NT2/D1 (cell line): ENCODE measurements around the gene NMNAT1.
A peak's percentile ranks its signal among the peaks of the same experiment; 100 is the strongest.
"Not testable (repeated sequence)": the region's sequence is repeated elsewhere in the genome, so short reads cannot be mapped to it uniquely, and the experiment has no call there.

Source experiments
- DNase-seq: peaks from one replicate; pipeline ENCODE4 v3.0.0-alpha.2; 2011; ENCODE audit warnings: low read depth, low spot score
- H3K27me3 ChIP-seq: 2 replicates; pipeline ENCODE4 v1.6.0; 2011; ENCODE audit warnings: mild to moderate bottlenecking; ENCODE audit not compliant: insufficient read length, insufficient read depth
- H3K36me3 ChIP-seq: 2 replicates; pipeline ENCODE4 v1.6.1; 2011; ENCODE audit warnings: mild to moderate bottlenecking, low read length, mixed read lengths; ENCODE audit not compliant: insufficient read depth, insufficient read length
- H3K4me1 ChIP-seq: 2 replicates; pipeline ENCODE4 v1.5.1; 2011; ENCODE audit not compliant: insufficient read depth, insufficient read length
- H3K4me3 ChIP-seq: 2 replicates; pipeline ENCODE4 v1.5.1; 2011; ENCODE audit warnings: low read depth; ENCODE audit not compliant: insufficient read length
- H3K9ac ChIP-seq: 2 replicates; pipeline ENCODE4 v1.6.0; 2011; ENCODE audit warnings: low read depth; ENCODE audit not compliant: insufficient read length
- H3K9me3 ChIP-seq: 2 replicates; pipeline ENCODE4 v1.5.1; 2011; ENCODE audit warnings: mild to moderate bottlenecking, low read length; ENCODE audit not compliant: insufficient read depth
- SUZ12 ChIP-seq: IDR thresholded peaks from 2 replicates; pipeline ENCODE4 v1.6.1; 2011; ENCODE audit not compliant: insufficient read length, insufficient read depth; ENCODE audit errors: extremely low read depth
- YY1 ChIP-seq: IDR thresholded peaks from 2 replicates; pipeline ENCODE4 v1.6.1; 2011; ENCODE audit not compliant: insufficient read length, insufficient read depth
- ZNF274 ChIP-seq: IDR thresholded peaks from 2 replicates; pipeline ENCODE4 v1.6.1; 2011; ENCODE audit warnings: mild to moderate bottlenecking, low read depth, low read length

Gene NMNAT1

DNA sequence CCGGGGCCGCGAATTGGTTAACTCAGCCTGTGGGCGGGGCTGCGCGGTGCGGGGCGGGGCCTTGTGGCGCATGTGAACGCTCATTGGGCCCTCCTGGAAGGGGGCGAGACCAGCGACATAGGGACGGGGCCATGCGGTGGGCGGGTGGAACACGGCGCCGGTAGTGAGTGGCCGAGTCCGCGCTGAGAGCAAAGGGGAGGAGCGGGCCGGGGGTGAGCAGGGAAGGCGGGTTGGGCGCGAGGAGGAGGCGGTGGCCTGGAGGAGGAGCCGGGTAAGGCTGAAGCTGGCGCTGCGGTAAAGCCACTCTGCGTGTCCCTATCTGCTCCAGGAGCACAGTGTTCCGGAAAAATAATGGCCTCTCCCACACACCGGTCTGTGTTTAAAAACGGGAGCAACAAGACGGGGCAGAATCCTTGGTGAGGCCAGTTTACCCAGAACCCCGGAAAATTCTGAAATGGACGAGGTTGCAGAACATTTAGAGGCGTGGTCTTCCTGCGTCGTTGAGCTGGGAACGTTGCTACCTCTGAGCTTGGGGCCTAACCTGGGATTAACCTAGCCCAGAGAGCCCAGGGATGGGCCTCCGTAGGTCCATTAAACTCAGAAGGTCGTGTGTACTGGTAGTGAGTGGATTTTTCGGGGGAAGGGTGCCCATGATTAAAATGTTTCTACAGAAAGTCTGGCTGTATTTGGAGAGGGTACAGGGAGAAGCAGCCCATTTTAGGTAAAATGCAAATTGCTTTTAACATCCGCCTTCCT is 32.7 kb upstream of the NMNAT1 start:
- DNase-seq, result peak; percentile 94
- peak overlapping the region; percentile 55 for H3K4me3 ChIP-seq
- H3K36me3 ChIP-seq, result no peaks in the 10 kb centered on the region
- H3K27me3 ChIP-seq, result no peaks in the 10 kb centered on the region
- peaks cover 2% of the 10 kb centered on the region for H3K4me1 ChIP-seq
- peak overlapping the region; percentile 74 for H3K9ac ChIP-seq
- no peak for TF ChIP-seq ZNF274
- TF ChIP-seq SUZ12, result no peak
- TF ChIP-seq YY1, result no peak
- no peaks in the 10 kb centered on the region for H3K9me3 ChIP-seq

GRCh38 chr1:9912264-9912936 is 30.9 kb upstream of the NMNAT1 start:
- peaks cover 2% of the 10 kb centered on the region for H3K4me1 ChIP-seq
- TF ChIP-seq SUZ12 (no peak), ZNF274 (no peak), YY1 (no peak)

DNA sequence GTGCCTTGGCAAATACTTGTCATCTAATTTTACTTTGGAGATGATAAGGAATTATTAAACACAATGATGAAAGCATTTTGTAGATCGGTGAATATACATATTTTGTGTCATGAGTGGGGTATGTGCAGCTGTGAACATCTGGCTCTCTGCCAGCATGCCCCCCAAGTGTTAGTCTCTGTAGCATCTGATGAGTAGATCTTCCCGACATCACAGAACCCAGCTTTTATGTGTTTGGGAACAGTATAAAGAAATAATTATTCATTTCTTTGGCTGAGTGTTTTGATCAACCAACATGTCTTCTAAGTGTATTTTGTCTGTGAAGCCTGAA is 28.7 kb upstream of the NMNAT1 start:
- no peak overlapping the region for H3K4me3 ChIP-seq
- H3K4me1 ChIP-seq, result no peaks in the 10 kb centered on the region
- H3K36me3 ChIP-seq, result no peaks in the 10 kb centered on the region
- DNase-seq, result no peak
- TF ChIP-seq ZNF274 (no peak), SUZ12 (no peak), YY1 (no peak)
- no peaks in the 10 kb centered on the region for H3K9me3 ChIP-seq
- no peak overlapping the region for H3K9ac ChIP-seq
- no peaks in the 10 kb centered on the region for H3K27me3 ChIP-seq

More at GRCh38 chr1:9912264-9912936, 30.9 kb upstream of the NMNAT1 start:
- no peak overlapping the region for H3K4me3 ChIP-seq
- no peak for DNase-seq
- no peaks in the 10 kb centered on the region for H3K36me3 ChIP-seq
- H3K27me3 ChIP-seq, result no peaks in the 10 kb centered on the region
- no peak overlapping the region for H3K9ac ChIP-seq
- no peaks in the 10 kb centered on the region for H3K9me3 ChIP-seq

- Histone ChIP-seq H3K4me1 (no peaks in the 10 kb centered on the region), H3K27me3 (no peaks in the 10 kb centered on the region), H3K4me3 (no peak overlapping the region), H3K9me3 (no peaks in the 10 kb centered on the region), H3K9ac (no peak overlapping the region), H3K36me3 (no peaks in the 10 kb centered on the region)
- TF ChIP-seq SUZ12, result no peak
- TF ChIP-seq YY1, result no peak
- no peak for TF ChIP-seq ZNF274
- no peak for DNase-seq
These were observed 26.8 kb upstream of the NMNAT1 start for GRCh38 chr1:9916452-9916851.

GRCh38 chr1:9917495-9917894 is 25.8 kb upstream of the NMNAT1 start:
- H3K27me3 ChIP-seq, H3K36me3 ChIP-seq, H3K9me3 ChIP-seq, DNase-seq, H3K4me3 ChIP-seq, H3K4me1 ChIP-seq, H3K9ac ChIP-seq: not testable (repeated sequence)

DNA sequence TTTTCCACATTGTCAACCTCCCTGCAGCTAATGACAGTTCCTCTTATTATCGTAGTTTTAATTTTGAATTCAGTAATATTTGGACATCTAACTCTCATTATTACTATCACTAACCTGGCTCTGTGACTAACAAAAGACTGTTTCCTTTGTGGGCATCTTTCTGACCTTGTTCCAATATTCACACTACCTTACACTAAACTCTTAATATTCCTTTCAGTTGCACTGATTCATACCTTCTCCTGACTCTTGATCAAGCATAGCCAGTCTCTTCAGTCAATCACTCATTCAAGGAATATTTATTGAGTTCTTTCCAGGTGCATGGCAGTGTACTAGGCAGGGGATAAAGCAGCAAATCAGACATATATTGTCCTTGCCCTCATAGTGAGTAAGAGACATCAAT is 25.4 kb upstream of the NMNAT1 start:
- no peaks in the 10 kb centered on the region for H3K27me3 ChIP-seq
- H3K4me1 ChIP-seq, result no peaks in the 10 kb centered on the region
- H3K36me3 ChIP-seq, result no peaks in the 10 kb centered on the region
- no peak for DNase-seq
- TF ChIP-seq YY1 (no peak), SUZ12 (no peak)
- no peak overlapping the region for H3K9ac ChIP-seq
- no peak overlapping the region for H3K4me3 ChIP-seq
- no peaks in the 10 kb centered on the region for H3K9me3 ChIP-seq

DNA sequence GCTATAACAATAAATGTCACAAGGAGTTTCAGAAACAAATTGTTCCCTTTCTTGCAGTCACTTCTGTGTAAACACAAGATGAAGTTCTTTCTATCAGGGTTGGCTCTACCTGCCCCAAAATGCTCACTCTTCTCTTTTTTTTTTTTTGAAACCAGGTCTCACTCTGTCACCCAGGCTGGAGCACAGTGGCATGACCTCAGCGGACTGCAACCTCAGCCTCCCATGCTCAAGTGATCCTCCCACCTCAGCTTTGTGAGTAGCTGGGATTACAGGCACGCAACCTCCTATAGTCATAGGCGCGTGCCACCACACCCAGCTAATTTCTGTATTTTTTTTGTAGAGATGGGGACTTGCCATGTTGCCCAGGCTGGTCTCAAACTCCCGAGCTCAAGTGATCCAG is 22.7 kb upstream of the NMNAT1 start:
- H3K9ac ChIP-seq, result no peak overlapping the region
- H3K4me3 ChIP-seq, result no peak overlapping the region
- no peaks in the 10 kb centered on the region for H3K36me3 ChIP-seq
- no peak for TF ChIP-seq SUZ12
- no peak for TF ChIP-seq YY1
- no peak for TF ChIP-seq ZNF274
- no peak for DNase-seq
- H3K4me1 ChIP-seq, result no peaks in the 10 kb centered on the region
- no peaks in the 10 kb centered on the region for H3K27me3 ChIP-seq
- H3K9me3 ChIP-seq, result no peaks in the 10 kb centered on the region

GRCh38 chr1:9922342-9922741 is 20.9 kb upstream of the NMNAT1 start:
- no peaks in the 10 kb centered on the region for H3K36me3 ChIP-seq
- no peak overlapping the region for H3K4me3 ChIP-seq
- H3K27me3 ChIP-seq, result no peaks in the 10 kb centered on the region
- H3K9me3 ChIP-seq, result no peaks in the 10 kb centered on the region
- H3K9ac ChIP-seq, result no peak overlapping the region
- DNase-seq, result no peak
- TF ChIP-seq ZNF274, result no peak
- TF ChIP-seq YY1, result no peak
- no peak for TF ChIP-seq SUZ12
- no peaks in the 10 kb centered on the region for H3K4me1 ChIP-seq
